ENCODE measurements around the gene SLC43A3. TPM values are rescaled to one million over a fixed set of nuclear protein-coding genes. Genes with fewer than 3 reads are reported as not detected.

SLC43A3 gene
- total RNA-seq, 4 donors from 2014 or later, result 26.6 to 90.4 (median 77.0) TPM

GRCh38 chr11:57357856-57358255 is 69.1 kb downstream of the SLC43A3 start:
- no peak for DNase-seq (ENCODE audit: extremely low spot score)
- TF ChIP-seq POLR2A (IDR thresholded peaks at IDR 0.05; ENCODE audit: low read depth) (no peak), POLR2AphosphoS5 (IDR thresholded peaks at IDR 0.05) (no peak), EP300 (IDR thresholded peaks at IDR 0.05) (no peak), CTCF (IDR thresholded peaks at IDR 0.05) (no peak)
- intact Hi-C loops (cut with DNase I), result no loop called here

GRCh38 chr11:57357310-57357709 is 69.6 kb downstream of the SLC43A3 start:
- DNase-seq (ENCODE audit: extremely low spot score), result no peak

More at GRCh38 chr11:57357856-57358255, 69.1 kb downstream of the SLC43A3 start:
- Histone ChIP-seq H3K9me3 (no peaks in the 10 kb centered on the region), H3K4me1 (peaks cover 11 to 14% (median 13%) of the 10 kb centered on the region in 4 donors), H3K4me3 (no peak overlapping the region), H3K27me3 (no peaks in the 10 kb centered on the region), H3K36me3 (no peaks in the 10 kb centered on the region), H3K27ac (replicated peaks in 1 of 4) (peak overlapping the region in 3 of 4 donors; percentile 28 to 57 (median 44))
- 28% methylated on average over 6 of the region's 6 CpGs for WGBS

More at GRCh38 chr11:57357310-57357709, 69.6 kb downstream of the SLC43A3 start:
- H3K27ac ChIP-seq (replicated peaks in 1 of 4), result peak overlapping the region in 3 of 4 donors; percentile 28 to 57 (median 44)
- H3K9me3 ChIP-seq, result no peaks in the 10 kb centered on the region
- WGBS, result 92% methylated on average over 3 of the region's 3 CpGs
- H3K4me1 ChIP-seq, result peaks cover 11 to 14% (median 13%) of the 10 kb centered on the region in 4 donors
- no peaks in the 10 kb centered on the region for H3K36me3 ChIP-seq
- no peak overlapping the region for H3K4me3 ChIP-seq
- H3K27me3 ChIP-seq, result no peaks in the 10 kb centered on the region
- TF ChIP-seq CTCF (IDR thresholded peaks at IDR 0.05), result no peak
- no peak for TF ChIP-seq POLR2AphosphoS5 (IDR thresholded peaks at IDR 0.05)
- TF ChIP-seq EP300 (IDR thresholded peaks at IDR 0.05), result no peak
- TF ChIP-seq POLR2A (IDR thresholded peaks at IDR 0.05; ENCODE audit: low read depth), result no peak
- intact Hi-C loops (cut with DNase I), result no loop called here

Small RNA genes within 50 kb of the gene (small RNA-seq; reads per million reads assigned to genes)
- gene RNA5SP341, result 0 reads per million in 3 donors

Other genes with a start within 250 kb of the SLC43A3 start
- under 1 TPM; under 0.01 to 0.39 (median 0.19) TPM for gene LRRC55, start 245.2 kb downstream of the SLC43A3 start, total RNA-seq
- 1 to 10 TPM; 1.7 to 6.3 (median 3.8) TPM for gene APLNR, start 189.9 kb downstream of the SLC43A3 start, total RNA-seq
- gene TNKS1BP1, start 102.2 kb downstream of the SLC43A3 start, total RNA-seq, result 100 to 1,000 TPM in 3 of 4 donors, 10 to 100 TPM in 1; 93.9 to 215 (median 124) TPM
- gene SSRP1, start 91.2 kb downstream of the SLC43A3 start, total RNA-seq, result 100 to 1,000 TPM in 1 of 4 donors, 10 to 100 TPM in 3; 74.6 to 101 (median 88.1) TPM
- not detected for gene P2RX3, start 88.8 kb downstream of the SLC43A3 start, total RNA-seq
- gene PRG3, start 46.0 kb downstream of the SLC43A3 start, total RNA-seq, result not detected
- gene PRG2, start 36.5 kb downstream of the SLC43A3 start, total RNA-seq, result under 1 TPM in 1 of 4 donors, not detected in 3; 0.33 TPM
- gene RTN4RL2, start 33.4 kb upstream of the SLC43A3 start, total RNA-seq, result 1 to 10 TPM in 1 of 4 donors, under 1 TPM in 2, not detected in 1; 0.33 to 1.1 (median 0.91) TPM
- gene SLC43A1, start 88.6 kb upstream of the SLC43A3 start, total RNA-seq, result 10 to 100 TPM; 17.7 to 33.2 (median 23.5) TPM
- gene TIMM10, start 103.6 kb upstream of the SLC43A3 start, total RNA-seq, result 10 to 100 TPM; 41.9 to 49.1 (median 43.1) TPM
- gene SMTNL1, start 110.5 kb upstream of the SLC43A3 start, total RNA-seq, result not detected
- gene UBE2L6, start 140.6 kb upstream of the SLC43A3 start, total RNA-seq, result 10 to 100 TPM; 15.8 to 40.3 (median 32.8) TPM
- 100 to 1,000 TPM; 290 to 585 (median 569) TPM for gene SERPING1, start 170.6 kb upstream of the SLC43A3 start, total RNA-seq
- gene YPEL4, start 222.8 kb upstream of the SLC43A3 start, total RNA-seq, result 1 to 10 TPM in 2 of 4 donors, under 1 TPM in 2; 0.50 to 2.5 (median 1.0) TPM
- 10 to 100 TPM in 3 of 4 donors, 1 to 10 TPM in 1; 8.3 to 18.1 (median 14.7) TPM for gene CLP1, start 230.6 kb upstream of the SLC43A3 start, total RNA-seq
- gene ZDHHC5, start 241.0 kb upstream of the SLC43A3 start, total RNA-seq, result 10 to 100 TPM; 36.5 to 57.7 (median 47.8) TPM